Activated T-cell treated with anti-CD3 and anti-CD28 coated beads for 1 hour (primary cell): ENCODE data around the gene ANO5.

ENCODE experiments used
- DNase-seq: peaks from one replicate; pipeline ENCODE4 v3.0.0-alpha.2; 2020; ENCODE audit warnings: low read depth

The ANO5 gene

GRCh38 chr11:22192642-22193347 lies at the start of gene ANO5:
TSS of gene ANO5 (plus strand) at chr11:22193085. CDS start at chr11:22193493, 408 bp downstream.
- no peak for DNase-seq

GRCh38 chr11:22151649-22152197 lies 41.2 kb upstream of the ANO5 start:
- DNase-seq: no peak

- no peak for DNase-seq
Measured at GRCh38 chr11:22157531-22157930, 35.4 kb upstream of the ANO5 start.

- DNase-seq: no peak
Measured at GRCh38 chr11:22161489-22161888, 31.4 kb upstream of the ANO5 start.

GRCh38 chr11:22162756-22163155 lies 30.1 kb upstream of the ANO5 start:
- no peak for DNase-seq

GRCh38 chr11:22163394-22163797 lies 29.5 kb upstream of the ANO5 start:
- DNase-seq: no peak

GRCh38 chr11:22165087-22165486 lies 27.8 kb upstream of the ANO5 start:
- DNase-seq: no peak

GRCh38 chr11:22165759-22166513 lies 26.9 kb upstream of the ANO5 start:
- DNase-seq: no peak

- no peak for DNase-seq
Measured at GRCh38 chr11:22169833-22170232, 23.1 kb upstream of the ANO5 start.

- no peak for DNase-seq
Measured at GRCh38 chr11:22173532-22173931, 19.4 kb upstream of the ANO5 start.

- DNase-seq: no peak
Measured at GRCh38 chr11:22177186-22177585, 15.7 kb upstream of the ANO5 start.

- DNase-seq: no peak
Measured at GRCh38 chr11:22179626-22180025, 13.3 kb upstream of the ANO5 start.

GRCh38 chr11:22180131-22180530 lies 12.8 kb upstream of the ANO5 start:
- DNase-seq: no peak

- DNase-seq: no peak
Measured at GRCh38 chr11:22189660-22190059, 3.2 kb upstream of the ANO5 start.

- DNase-seq: no peak
Measured at GRCh38 chr11:22190827-22191463, 1.9 kb upstream of the ANO5 start.

GRCh38 chr11:22192289-22192641 lies 620 bp upstream of the ANO5 start:
- DNase-seq: no peak

- DNase-seq: no peak
Measured at GRCh38 chr11:22193348-22194051, 615 bp downstream of the ANO5 start.

- DNase-seq: no peak
Measured at GRCh38 chr11:22194306-22194705, 1.4 kb downstream of the ANO5 start.

- no peak for DNase-seq
Measured at GRCh38 chr11:22194907-22195306, 2.0 kb downstream of the ANO5 start.

GRCh38 chr11:22197139-22198005 lies 4.5 kb downstream of the ANO5 start:
- DNase-seq: no peak

- no peak for DNase-seq
Measured at GRCh38 chr11:22199243-22199642, 6.4 kb downstream of the ANO5 start.
